HCT116 (cell line): ENCODE results near the gene SNAPC1. TPM values are rescaled to one million over a fixed set of nuclear protein-coding genes. Genes with fewer than 3 reads are reported as not detected.

Source experiments
- ATAC-seq: fragments of 200-7000 bp; cut with Tn5 transposase; 2 replicates; pipeline ENCODE4 v1.9.1; 2020; ENCODE audit warnings: mild to moderate bottlenecking, moderate library complexity
- BruUV-seq: library from RNA; stranded (reverse); fragments of 400-500 nt; replicated peaks from 2 replicates; lab custom pipeline; 2021; lab: Mats Ljungman, UMichigan
- CTCF ChIA-PET: fragments of 300-600 bp; sonication (Branson Sonifier 250); formaldehyde crosslinking; loops from one replicate; lab custom pipeline; 2021; ENCODE audit warnings: antibody characterized with exemption; lab: Charles Lee
- POLR2A ChIA-PET: fragments of 300-600, 350-600 bp; sonication (Branson Sonifier 250); formaldehyde crosslinking; loops from one replicate; lab custom pipeline; 2021; ENCODE audit warnings: antibody characterized with exemption; lab: Charles Lee
- RAD21 ChIA-PET, 2 experiments: fragments of 300-600 bp; sonication (Branson Sonifier 250); formaldehyde crosslinking; loops; one replicate each; lab custom pipeline; 2023; ENCODE audit warnings: low total read pairs in 2 of 2; ENCODE audit not compliant: uncharacterized antibody in 2 of 2, unreplicated experiment in 2 of 2, low non-redundant PET in 1 of 2; lab: Charles Lee
- DNase-seq: peaks from one replicate; pipeline ENCODE4 v3.0.0-alpha.2; 2010; ENCODE audit warnings: low read depth, low spot score
- H2AFZ ChIP-seq: fragments of 200-600 bp; shearing (Covaris generic), sonication (generic); 2 replicates; pipeline ENCODE4 v1.6.1; 2017; ENCODE audit warnings: low read depth, mixed run types, mixed read lengths, antibody characterized with exemption, low read length; ENCODE audit not compliant: poor library complexity, severe bottlenecking
- H3K27ac ChIP-seq: 2 replicates; pipeline ENCODE4 v1.5.1; 2012; ENCODE audit warnings: low read depth, low read length
- H3K27me3 ChIP-seq: fragments of 200-600 bp; sonication (generic); 2 replicates; pipeline ENCODE4 v1.6.1; 2016; ENCODE audit warnings: mixed run types, low read length, mixed read lengths; ENCODE audit not compliant: insufficient read depth
- H3K36me3 ChIP-seq, 2 experiments: fragments of 200-500 bp in 1 of 2; fragments of 200-600 bp in 1 of 2; sonication (Bioruptor generic) in 1 of 2; sonication (generic) in 1 of 2; 2 replicates each; pipeline versions ENCODE4 v1.5.1 to v1.6.1; 2014 to 2016; ENCODE audit warnings: low read length in 2 of 2, inconsistent platforms in 1 of 2, mixed read lengths in 1 of 2, mixed run types in 1 of 2; ENCODE audit not compliant: insufficient read depth in 2 of 2, control insufficient read depth in 1 of 2
- H3K4me1 ChIP-seq, 2 experiments: fragments of 200-600 bp in 1 of 2; sonication (generic) in 1 of 2; 2 replicates each; pipeline versions ENCODE4 v1.5.1 to v1.6.1; 2012 to 2017; ENCODE audit warnings: low read length in 2 of 2, inconsistent platforms in 1 of 2, mild to moderate bottlenecking in 1 of 2, mixed read lengths in 1 of 2, mixed run types in 1 of 2, moderate library complexity in 1 of 2; ENCODE audit not compliant: insufficient read depth in 2 of 2, control insufficient read depth in 1 of 2
- H3K4me2 ChIP-seq: fragments of 200-600 bp; sonication (generic); 2 replicates; pipeline ENCODE4 v1.6.1; 2017; ENCODE audit warnings: mixed run types, low read length, mixed read lengths
- H3K4me3 ChIP-seq, 2 experiments: fragments of 200-600 bp in 1 of 2; sonication (generic) in 1 of 2; replicated peaks in 1 of 2; 2 replicates each; pipeline ENCODE4 v1.5.1; 2011 to 2016; ENCODE audit warnings: low read length in 2 of 2, control low read depth in 1 of 2, low read depth in 1 of 2, mild to moderate bottlenecking in 1 of 2, mixed read lengths in 1 of 2, mixed run types in 1 of 2
- H3K79me2 ChIP-seq: fragments of 200-600 bp; sonication (generic); 2 replicates; pipeline ENCODE4 v1.6.1; 2017; ENCODE audit warnings: mild to moderate bottlenecking, mixed run types, low read length, moderate library complexity, mixed read lengths; ENCODE audit not compliant: insufficient read depth
- H3K9ac ChIP-seq: fragments of 200-600 bp; sonication (generic); 2 replicates; pipeline ENCODE4 v1.6.1; 2016; ENCODE audit warnings: low read length, mixed read lengths
- H3K9me2 ChIP-seq: fragments of 200-600 bp; sonication (generic), shearing (Covaris generic); 2 replicates; pipeline ENCODE4 v1.6.1; 2017; ENCODE audit warnings: mixed run types, mild to moderate bottlenecking, moderate library complexity; ENCODE audit not compliant: insufficient read depth
- H3K9me3 ChIP-seq, 2 experiments: fragments of 200-500 bp in 1 of 2; fragments of 200-600 bp in 1 of 2; sonication (Bioruptor generic) in 1 of 2; sonication (generic) in 1 of 2; 2 replicates each; pipeline ENCODE4 v1.6.1; 2014 to 2017; ENCODE audit warnings: low read length in 2 of 2, mixed read lengths in 2 of 2, inconsistent platforms in 1 of 2, low read depth in 1 of 2, mild to moderate bottlenecking in 1 of 2, mixed run types in 1 of 2, moderate library complexity in 1 of 2; ENCODE audit not compliant: control insufficient read depth in 1 of 2, insufficient read depth in 1 of 2
- H4K20me1 ChIP-seq: fragments of 200-600 bp; sonication (generic), shearing (Covaris generic); 2 replicates; pipeline ENCODE4 v1.6.1; 2017; ENCODE audit warnings: mixed run types, mild to moderate bottlenecking, moderate library complexity; ENCODE audit not compliant: insufficient read depth
- EGR1 ChIP-seq: IDR thresholded peaks from 2 replicates; pipeline ENCODE4 v1.6.1; 2012; ENCODE audit warnings: low read depth
- ELF1 ChIP-seq: IDR thresholded peaks from 2 replicates; pipeline ENCODE4 v1.6.1; 2012; ENCODE audit warnings: low read depth, borderline replicate concordance
- EZH2 ChIP-seq: fragments of 200-600 bp; sonication (generic); IDR thresholded peaks from 2 replicates; pipeline ENCODE4 v1.6.1; 2017; ENCODE audit warnings: antibody characterized with exemption, mixed run types
- JUND ChIP-seq: IDR thresholded peaks from 2 replicates; pipeline ENCODE4 v1.6.1; 2012
- POLR2AphosphoS5 ChIP-seq: IDR thresholded peaks from 2 replicates; pipeline ENCODE4 v1.6.1; 2011; ENCODE audit warnings: mild to moderate bottlenecking, low read depth, low read length, moderate library complexity
- RAD21 ChIP-seq: IDR thresholded peaks from 2 replicates; pipeline ENCODE4 v1.6.1; 2012; ENCODE audit warnings: low read depth, mild to moderate bottlenecking
- SIN3A ChIP-seq: IDR thresholded peaks from 2 replicates; pipeline ENCODE4 v1.6.1; 2012; ENCODE audit warnings: low read depth
- SP1 ChIP-seq: IDR thresholded peaks from 2 replicates; pipeline ENCODE4 v1.6.1; 2012; ENCODE audit warnings: low read depth
- SRF ChIP-seq: IDR thresholded peaks from 2 replicates; pipeline ENCODE4 v1.6.1; 2012; ENCODE audit warnings: low read depth
- YY1 ChIP-seq: IDR thresholded peaks from 2 replicates; pipeline ENCODE4 v1.6.1; 2011; ENCODE audit warnings: low read length, low read depth, moderate library complexity, mild to moderate bottlenecking; ENCODE audit not compliant: insufficient replicate concordance; ENCODE audit errors: extremely low read depth
- ZFX ChIP-seq: fragments of 450-650 bp; IDR thresholded peaks from 2 replicates; pipeline ENCODE4 v1.6.1; 2017
- ZNF274 ChIP-seq: fragments of 200-500 bp; sonication (Bioruptor generic); IDR thresholded peaks from 2 replicates; pipeline ENCODE4 v1.6.1; 2014; ENCODE audit warnings: mild to moderate bottlenecking, low read depth, low read length, inconsistent platforms
- intact Hi-C: fragments of 100-400 bp; cut with micrococcal nuclease; formaldehyde crosslinking; loops from 2 replicates; pipeline ENCODE4 v1.10.0; 2022
- total RNA-seq: library from RNA; stranded (reverse); gene quantifications from one replicate; pipeline ENCODE4 v1.2.1, GENCODE V29; 2021; ENCODE audit not compliant: unreplicated experiment
- TF ChIP-seq, protein P1 (sequence below): IDR thresholded peaks from 2 replicates; pipeline ENCODE4 v1.6.1; 2012; ENCODE audit warnings: low read depth
- TF ChIP-seq, protein P2 (sequence below): IDR thresholded peaks from 2 replicates; pipeline ENCODE4 v1.6.1; 2012

The SNAPC1 gene
- total RNA-seq, 1 experiment from 2014 or later, result 8.2 TPM

DNA sequence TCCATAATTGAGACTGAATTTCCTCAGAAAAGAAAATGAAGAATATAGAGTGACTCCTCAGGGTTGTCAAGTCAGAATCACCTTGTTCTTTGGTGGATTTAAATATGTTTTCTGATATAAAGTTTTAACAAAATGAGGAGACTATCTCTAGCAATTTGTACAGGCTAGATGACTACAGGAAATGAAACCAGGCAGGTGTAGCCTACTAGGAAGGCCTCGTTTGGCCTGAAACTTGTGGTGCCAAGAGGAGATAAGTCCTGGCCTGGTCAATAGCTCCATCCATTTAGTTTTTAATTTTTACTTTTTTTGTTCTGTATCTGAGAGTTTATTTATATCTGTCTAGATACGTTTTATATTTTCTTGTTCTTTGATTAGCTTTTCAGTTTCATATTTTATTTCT, 41.5 kb downstream of the SNAPC1 start:
- Histone ChIP-seq H3K4me2 (no peak overlapping the region), H3K9me3 (no peaks in the 10 kb centered on the region), H2AFZ (no peak overlapping the region), H3K4me1 (no peaks in the 10 kb centered on the region), H3K79me2 (no peaks in the 10 kb centered on the region), H3K27me3 (no peaks in the 10 kb centered on the region), H3K9me2 (no peaks in the 10 kb centered on the region), H3K9ac (no peak overlapping the region), H3K4me3 (no peak overlapping the region), H4K20me1 (no peaks in the 10 kb centered on the region), H3K36me3 (no peaks in the 10 kb centered on the region), H3K27ac (no peak overlapping the region)
- intact Hi-C loops, result no loop called here
- no TSS peak for BruUV-seq
- no peak for ATAC-seq
- no peak for DNase-seq
- ChIA-PET CTCF (no interaction called here), RAD21 (no interaction called here), POLR2A (no interaction called here)
- TF ChIP-seq ELF1 (no peak), SIN3A (no peak), POLR2AphosphoS5 (no peak), EZH2 (no peak), YY1 (no peak), JUND (no peak), EGR1 (no peak)

DNA sequence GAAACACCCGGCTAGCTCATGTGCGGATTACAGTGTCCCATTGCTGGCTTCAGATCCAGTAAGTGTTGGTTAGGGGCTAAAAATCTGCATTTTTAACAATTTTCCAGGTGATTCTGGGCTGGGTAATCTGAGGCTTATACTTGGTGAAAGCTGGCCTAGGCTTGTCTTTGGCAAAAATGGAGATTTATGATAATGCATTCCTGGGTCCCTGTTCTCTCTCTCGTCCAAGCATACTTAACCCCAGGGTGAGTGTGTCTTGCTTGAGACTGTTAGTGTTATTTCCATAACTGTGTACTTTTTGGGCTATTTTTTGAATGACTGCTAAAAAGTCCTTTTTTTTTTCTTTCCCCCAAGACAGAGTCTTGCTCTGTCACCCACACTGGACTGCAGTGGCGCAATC, 43.2 kb downstream of the SNAPC1 start:
- ChIA-PET CTCF (no interaction called here), RAD21 (no interaction called here), POLR2A (no interaction called here)
- no peaks in the 10 kb centered on the region for H3K9me2 ChIP-seq
- no peaks in the 10 kb centered on the region for H3K4me1 ChIP-seq
- no peak for TF ChIP-seq SP1
- no peak for TF ChIP-seq RAD21
- TF ChIP-seq ZFX, result no peak
- TF ChIP-seq SRF, result no peak
- TF ChIP-seq JUND, result no peak
- no peak for TF ChIP-seq ELF1
- TF ChIP-seq, protein P1, sequence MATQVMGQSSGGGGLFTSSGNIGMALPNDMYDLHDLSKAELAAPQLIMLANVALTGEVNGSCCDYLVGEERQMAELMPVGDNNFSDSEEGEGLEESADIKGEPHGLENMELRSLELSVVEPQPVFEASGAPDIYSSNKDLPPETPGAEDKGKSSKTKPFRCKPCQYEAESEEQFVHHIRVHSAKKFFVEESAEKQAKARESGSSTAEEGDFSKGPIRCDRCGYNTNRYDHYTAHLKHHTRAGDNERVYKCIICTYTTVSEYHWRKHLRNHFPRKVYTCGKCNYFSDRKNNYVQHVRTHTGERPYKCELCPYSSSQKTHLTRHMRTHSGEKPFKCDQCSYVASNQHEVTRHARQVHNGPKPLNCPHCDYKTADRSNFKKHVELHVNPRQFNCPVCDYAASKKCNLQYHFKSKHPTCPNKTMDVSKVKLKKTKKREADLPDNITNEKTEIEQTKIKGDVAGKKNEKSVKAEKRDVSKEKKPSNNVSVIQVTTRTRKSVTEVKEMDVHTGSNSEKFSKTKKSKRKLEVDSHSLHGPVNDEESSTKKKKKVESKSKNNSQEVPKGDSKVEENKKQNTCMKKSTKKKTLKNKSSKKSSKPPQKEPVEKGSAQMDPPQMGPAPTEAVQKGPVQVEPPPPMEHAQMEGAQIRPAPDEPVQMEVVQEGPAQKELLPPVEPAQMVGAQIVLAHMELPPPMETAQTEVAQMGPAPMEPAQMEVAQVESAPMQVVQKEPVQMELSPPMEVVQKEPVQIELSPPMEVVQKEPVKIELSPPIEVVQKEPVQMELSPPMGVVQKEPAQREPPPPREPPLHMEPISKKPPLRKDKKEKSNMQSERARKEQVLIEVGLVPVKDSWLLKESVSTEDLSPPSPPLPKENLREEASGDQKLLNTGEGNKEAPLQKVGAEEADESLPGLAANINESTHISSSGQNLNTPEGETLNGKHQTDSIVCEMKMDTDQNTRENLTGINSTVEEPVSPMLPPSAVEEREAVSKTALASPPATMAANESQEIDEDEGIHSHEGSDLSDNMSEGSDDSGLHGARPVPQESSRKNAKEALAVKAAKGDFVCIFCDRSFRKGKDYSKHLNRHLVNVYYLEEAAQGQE, result no peak
- TF ChIP-seq, protein P2, sequence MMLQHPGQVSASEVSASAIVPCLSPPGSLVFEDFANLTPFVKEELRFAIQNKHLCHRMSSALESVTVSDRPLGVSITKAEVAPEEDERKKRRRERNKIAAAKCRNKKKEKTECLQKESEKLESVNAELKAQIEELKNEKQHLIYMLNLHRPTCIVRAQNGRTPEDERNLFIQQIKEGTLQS, result no peak
- no peak for TF ChIP-seq ZNF274
- H3K79me2 ChIP-seq, result no peaks in the 10 kb centered on the region
- H3K9me3 ChIP-seq, result no peaks in the 10 kb centered on the region
- DNase-seq (no peak), ATAC-seq (no peak)
- BruUV-seq, result no TSS peak
- H4K20me1 ChIP-seq, result no peaks in the 10 kb centered on the region
- no peaks in the 10 kb centered on the region for H3K27me3 ChIP-seq
- H2AFZ ChIP-seq, result no peak overlapping the region
- no peak overlapping the region for H3K4me3 ChIP-seq
- no peak overlapping the region for H3K9ac ChIP-seq
- no peak overlapping the region for H3K4me2 ChIP-seq
- H3K36me3 ChIP-seq, result no peaks in the 10 kb centered on the region
- intact Hi-C loops, result no loop called here
- H3K27ac ChIP-seq, result no peak overlapping the region
